NOMO-1 treated with dmso at 0.1 percent for 144 hours (cell line): Measurements from ENCODE around the gene SLC25A17.
"Not testable (repeated sequence)": the region's sequence is repeated elsewhere in the genome, so short reads cannot be mapped to it uniquely, and the experiment has no call there.

ENCODE experiments used
- DNase-seq: peaks from one replicate; lab custom pipeline; 2025; ENCODE audit not compliant: unreplicated experiment; lab: John Stamatoyannopoulos, UW

The SLC25A17 gene, protein sequence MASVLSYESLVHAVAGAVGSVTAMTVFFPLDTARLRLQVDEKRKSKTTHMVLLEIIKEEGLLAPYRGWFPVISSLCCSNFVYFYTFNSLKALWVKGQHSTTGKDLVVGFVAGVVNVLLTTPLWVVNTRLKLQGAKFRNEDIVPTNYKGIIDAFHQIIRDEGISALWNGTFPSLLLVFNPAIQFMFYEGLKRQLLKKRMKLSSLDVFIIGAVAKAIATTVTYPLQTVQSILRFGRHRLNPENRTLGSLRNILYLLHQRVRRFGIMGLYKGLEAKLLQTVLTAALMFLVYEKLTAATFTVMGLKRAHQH

DNA sequence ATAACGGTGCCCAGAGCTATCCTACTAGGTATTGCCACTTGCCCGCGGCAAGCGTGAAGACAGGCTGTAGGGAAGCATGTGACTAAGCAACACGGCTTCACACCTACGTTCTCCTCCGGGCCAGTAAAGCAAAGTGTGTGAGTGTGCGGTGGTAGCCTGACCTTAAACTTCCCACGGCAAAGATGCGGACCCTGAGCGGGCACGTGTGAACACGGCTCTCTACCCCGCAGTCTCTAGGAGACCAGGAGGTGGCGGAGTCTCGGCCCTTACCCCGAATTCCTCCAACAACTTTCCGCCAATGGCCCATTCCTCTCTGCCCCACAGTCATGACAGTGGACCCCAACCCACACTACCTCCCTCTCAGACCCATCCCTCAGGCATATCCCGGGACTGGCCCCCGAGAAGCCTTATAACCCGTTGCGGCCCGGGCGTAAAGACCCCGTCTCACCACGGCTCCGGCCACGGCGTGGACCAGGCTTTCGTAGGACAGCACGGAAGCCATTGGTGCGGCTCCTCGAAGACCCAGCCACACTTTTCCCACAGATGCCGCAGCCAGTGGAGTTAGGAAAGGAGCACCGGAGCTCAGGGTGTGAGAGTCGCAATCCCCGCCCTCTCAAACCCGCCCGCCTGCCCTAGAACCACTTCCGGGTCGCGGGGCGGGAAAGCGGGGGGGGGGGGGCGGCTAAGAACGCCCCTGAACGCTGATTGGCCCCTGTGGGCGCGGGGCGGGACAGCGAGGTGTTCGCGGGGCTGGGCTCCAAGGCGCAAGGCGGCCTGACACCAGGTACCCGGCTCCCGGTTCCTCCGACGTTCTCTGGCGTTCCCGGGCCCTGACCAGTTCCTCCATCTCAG, at the start of gene SLC25A17:
Gene SLC25A17 (minus strand): TSS at position 600 of the 852 bp plus-strand sequence. CDS start 98 bp downstream, at position 502.
- peak; percentile 69 for DNase-seq

DNA sequence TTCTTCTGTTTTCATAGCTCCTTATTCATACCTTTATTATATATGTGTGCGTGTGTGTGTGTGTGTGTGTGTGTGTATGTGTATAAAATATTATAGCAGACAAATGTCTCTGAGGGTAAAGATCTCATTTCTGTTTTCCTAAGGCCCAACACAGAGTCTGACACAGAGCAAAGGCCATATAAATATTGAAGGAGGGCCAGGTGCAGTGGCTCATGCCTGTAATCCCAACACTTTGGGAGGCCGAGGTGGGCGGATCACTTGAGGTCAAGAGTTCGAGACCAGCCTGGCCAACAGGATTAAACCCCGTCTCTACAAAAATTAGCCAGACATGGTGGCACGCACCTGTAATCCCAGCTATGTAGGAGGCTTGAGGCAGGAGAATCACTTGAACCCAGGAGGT, 49.2 kb upstream of the SLC25A17 start:
- not testable (repeated sequence) for DNase-seq

DNA sequence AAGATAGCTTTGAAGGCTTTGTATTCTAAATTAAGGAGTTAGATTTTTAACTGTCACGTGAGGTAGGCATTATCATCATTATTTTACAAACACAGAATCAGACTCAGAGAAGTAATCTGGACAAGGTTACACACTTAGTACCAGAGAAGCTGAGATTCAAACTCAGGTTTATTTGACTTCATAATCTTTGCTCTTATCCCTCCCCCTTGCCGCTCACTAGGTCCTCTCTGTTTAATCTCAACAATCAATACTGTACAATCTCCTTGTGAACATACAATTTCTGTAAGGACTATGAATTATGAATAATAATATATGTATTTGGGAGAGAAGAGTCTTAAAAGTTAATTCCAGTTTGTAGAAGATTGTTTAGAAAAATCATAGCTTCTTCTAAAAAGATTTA, 48.0 kb upstream of the SLC25A17 start:
- no peak for DNase-seq

DNA sequence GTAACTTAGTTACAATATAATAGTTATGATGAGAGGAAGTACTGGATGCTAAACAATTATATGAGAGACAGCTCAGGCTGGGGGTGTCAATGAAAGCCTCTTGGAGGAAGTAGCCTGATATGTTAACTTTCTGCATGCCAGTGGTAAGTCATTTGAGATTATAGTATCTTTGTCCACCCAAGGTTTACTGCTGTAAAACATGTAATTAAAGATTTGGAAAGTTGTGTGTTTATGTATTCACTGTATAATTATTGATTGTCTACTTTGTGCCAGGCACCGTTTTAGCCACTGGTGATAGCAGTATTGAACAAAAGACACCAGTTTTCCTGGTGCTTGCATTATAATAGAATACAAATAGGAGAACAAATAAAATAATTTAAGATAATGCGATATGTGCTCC, 43.4 kb upstream of the SLC25A17 start:
- no peak for DNase-seq

DNA sequence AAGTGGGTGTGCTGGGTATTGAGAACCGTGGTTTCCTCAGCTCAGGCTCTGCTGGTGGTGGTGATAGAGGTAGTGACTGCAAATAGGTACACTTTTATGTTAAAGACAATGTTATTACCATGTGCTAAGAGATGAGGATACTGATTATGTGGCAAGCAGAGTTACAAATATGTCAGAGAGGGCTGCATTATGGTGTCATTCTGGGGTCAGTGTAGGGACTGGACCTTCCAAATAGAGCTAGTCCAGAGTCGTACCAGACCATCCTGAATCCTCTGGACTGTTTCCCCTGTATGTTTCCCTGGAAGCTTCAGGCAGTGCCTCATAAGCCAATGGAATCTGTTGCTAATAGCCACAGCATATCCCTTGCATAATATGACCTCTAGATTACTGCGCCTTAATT, 42.9 kb upstream of the SLC25A17 start, which contains the start of gene DNAJB7:
Gene DNAJB7 (minus strand): TSS at position 101 of the 400 bp plus-strand sequence. CDS start 119 bp downstream, outside the sequence.
- DNase-seq: no peak

DNA sequence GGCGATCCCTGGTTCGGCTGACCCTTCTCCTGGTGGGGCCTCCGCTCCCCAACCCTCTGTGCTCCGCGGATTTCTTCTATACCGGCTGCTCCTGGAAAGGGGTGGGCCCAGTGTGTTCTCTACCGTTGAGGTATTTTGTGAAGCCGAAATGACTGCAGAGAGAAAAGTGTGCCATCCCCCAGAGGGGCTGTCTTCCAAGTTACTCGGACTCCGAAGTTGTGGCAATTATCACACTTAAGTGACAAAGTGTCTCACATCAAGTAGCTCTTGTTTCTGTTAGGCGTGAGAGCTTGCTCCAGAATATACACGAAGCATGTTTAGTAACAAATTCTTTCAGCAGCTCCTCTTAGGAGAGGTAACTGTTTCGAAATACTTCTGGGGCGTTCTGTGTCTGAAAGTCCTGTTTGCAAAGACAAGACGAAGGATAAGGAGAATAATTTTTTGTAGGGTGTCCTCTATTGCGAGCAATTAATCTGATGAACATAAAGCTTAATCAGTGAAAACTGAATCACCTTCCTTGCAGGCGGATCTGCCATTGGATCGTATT, 38.2 kb upstream of the SLC25A17 start:
- DNase-seq: no peak

DNA sequence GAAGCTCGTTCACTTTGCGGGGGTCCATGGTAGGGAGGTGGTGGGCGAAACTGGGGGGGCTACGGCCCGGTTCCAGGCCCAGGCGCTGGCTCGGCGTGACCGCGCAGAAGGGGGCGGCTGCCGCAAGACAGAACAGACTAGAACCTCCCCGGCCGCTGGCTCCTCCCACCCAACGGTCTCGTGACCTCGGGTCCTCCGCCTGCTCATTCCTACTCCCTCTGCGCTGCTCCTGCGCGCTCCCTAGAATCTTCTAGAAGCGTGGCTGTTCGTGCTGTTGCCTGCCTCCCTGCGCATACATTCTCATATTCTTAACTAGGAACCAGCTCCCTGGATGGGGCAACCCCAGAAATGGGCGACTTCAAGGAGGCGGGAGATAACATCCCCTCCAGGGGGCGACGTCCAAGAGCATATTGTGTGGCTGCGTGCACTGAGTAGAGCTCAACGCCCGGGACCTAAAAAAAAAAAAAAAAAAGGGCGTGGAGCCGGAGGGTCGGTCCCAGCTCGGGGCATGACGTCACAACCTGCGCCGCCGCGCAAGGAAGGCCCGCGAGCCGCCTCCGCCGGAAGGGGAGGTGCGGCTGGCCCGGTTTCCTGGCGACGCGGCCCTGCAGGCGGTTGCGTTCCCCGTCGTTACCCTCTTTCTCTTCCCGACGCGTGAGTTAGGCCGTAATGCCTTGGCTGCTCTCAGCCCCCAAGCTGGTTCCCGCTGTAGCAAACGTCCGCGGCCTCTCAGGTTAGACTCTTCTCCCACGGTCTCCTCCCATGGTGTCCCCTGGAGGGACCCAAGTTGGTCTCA, 37.6 kb upstream of the SLC25A17 start, which contains the start of the genes ST13 and XPNPEP3:
Gene ST13 (minus strand): TSS at position 127 of the 796 bp plus-strand sequence. CDS start 99 bp downstream, at position 28.
Gene XPNPEP3 (plus strand): TSS at position 636 of the 796 bp plus-strand sequence. CDS start 34 bp downstream, at position 670.
- peak; percentile 93 for DNase-seq

DNA sequence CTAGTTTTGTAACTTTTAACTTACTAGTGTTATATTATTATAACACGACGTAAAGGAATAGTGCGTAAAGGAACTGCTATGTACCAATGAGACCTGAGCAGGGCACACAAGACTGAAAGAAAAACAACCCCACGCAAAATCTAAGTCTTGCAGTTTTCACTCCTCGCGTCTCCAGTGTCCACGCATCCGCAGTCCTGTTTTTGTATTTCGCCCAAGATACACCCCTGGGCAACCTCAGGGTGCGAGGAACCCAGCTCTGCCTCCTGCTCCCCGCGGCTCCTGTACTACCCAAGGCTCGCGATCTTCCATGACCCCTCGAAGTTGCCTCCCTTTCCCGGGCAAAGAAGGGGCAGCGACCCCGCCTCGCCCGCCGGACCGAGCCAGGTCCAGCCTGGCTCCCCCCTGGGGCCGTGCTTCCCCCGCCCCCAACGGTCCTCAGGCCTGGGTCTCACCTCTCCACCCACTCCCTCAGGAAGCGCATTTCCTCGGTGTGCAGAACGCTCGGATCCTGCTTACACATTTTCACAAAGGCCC, 36.9 kb upstream of the SLC25A17 start:
- no peak for DNase-seq

DNA sequence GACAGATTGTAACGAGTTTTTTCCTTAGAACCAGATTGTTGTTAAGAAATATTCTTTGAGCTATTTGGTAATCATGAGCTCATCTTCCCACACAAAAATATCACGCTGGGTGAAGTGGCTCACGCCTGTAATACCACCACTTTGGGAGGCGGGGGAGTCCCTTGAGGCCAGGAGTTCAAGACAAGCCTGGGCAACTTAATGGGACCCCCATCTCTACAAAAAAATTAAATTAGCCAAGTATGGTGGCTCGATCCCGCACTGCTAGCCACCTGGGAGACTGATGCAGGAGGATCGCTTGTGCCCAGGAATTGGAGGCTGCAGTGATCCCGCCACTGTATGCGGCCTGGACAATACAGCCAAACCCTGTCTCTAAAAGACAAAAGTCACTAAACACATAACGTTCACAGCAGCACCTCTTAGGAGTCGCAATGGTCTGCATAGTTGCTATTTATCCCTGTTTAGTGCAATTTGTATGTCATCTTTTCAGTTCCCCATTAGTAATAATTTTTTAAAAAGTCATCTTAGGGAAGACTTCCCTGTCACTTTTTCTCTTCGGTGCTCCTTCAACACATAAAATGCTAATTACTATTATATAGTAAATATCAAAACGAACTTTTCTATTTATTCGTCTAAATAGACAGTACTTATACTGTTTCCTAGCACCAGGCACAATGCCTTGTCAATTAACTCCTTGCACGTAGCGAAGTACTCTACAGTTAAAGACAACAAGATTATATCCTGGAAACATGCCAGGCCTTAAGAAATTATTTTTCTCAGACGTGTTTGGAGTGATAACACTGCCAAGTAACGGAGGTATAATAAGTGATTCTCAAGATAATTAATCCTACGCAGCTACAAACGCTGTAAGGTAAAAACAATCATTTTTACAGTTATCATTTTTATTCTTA, 36.2 kb upstream of the SLC25A17 start:
- no peak for DNase-seq

DNA sequence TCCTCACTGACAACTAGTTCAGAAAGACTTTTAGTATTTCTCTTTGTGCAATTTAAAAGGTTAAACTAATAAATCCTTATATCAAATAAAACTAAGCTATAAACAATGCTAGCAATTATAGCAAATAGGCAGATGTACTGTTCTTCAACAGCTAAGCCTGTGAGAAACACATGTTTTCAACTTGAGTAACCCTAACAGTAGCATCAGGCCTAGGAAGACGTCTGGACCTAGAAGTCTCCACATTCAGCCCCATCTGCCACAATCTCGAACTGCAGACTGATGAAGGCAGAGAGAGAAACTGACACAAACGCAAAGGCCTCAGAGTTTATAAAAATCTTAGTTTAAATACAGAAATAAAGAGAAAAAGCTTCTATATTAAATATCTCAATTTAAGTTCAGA, 34.8 kb upstream of the SLC25A17 start:
- no peak for DNase-seq

DNA sequence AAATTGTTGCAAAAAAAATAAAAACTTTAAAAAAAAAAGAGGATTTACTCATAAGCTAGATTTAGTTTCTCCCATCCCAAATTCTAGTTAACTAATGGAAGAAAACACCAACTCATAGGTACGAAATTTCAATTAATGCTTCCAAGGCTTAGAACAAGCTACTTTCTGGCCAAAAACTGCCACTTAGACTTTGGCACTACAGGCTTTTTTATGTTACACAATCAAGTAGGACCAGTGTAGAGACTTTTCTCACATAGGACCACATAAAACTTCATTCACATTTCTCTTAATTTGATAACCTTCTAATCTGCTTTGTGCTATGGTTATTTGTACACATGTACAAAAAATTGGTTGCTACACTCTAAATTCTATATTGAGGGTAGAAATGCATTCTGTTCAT, 34.2 kb upstream of the SLC25A17 start:
- no peak for DNase-seq

DNA sequence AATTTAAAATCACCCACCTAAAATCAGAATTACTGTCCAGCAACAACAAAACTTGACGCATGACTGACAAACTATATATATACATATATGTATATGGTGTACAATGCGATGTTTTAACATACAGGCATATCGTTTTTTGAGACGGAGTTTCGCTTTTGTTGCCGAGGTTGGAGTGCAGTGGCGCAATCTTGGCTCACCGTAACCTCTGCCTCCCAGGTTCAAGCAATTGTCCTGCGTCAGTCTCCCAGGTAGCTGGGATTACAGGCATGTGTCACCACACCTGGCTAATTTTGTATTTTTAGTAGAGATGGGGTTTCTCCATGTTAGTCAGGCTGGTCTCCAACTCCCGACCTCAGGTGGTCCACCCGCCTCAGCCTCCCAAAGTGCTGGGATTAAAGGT, 26.7 kb upstream of the SLC25A17 start:
- not testable (repeated sequence) for DNase-seq

DNA sequence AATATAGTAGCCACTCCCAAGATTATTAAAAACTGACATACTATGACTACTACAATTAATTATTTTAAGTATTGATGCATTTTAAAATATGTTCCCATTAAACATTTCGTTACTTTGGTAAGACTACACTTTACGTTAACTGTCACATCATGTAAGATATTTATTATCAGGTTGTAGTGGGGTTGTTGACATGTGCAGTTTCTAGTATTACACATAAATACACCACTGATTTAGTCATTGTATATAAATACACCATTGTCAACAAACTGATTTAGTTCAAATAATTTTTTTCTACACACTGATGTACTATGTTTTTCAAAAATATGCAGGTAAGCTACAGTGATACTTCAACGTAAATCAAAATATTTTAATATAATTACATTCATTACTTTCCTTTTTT, 25.8 kb upstream of the SLC25A17 start:
- no peak for DNase-seq

DNA sequence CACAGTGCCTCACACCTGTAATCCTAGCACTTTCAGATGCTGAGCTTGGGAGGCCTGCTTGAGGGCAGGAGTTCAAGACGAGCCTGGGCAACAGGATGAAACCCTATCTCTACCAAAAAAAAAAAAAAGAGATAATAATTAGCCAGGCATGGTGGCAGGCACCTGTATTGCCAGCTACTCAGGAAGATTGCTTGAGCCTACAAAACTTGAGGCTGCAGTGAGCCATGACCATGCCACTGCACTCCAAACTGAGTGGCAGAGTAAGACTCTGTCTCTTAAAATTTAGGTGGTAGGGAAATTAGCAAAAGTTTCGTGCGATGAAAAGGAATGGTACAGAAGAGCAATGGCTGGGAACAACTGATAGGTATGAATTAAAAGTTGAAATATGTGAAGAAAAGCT, 19.3 kb upstream of the SLC25A17 start:
- no peak for DNase-seq

DNA sequence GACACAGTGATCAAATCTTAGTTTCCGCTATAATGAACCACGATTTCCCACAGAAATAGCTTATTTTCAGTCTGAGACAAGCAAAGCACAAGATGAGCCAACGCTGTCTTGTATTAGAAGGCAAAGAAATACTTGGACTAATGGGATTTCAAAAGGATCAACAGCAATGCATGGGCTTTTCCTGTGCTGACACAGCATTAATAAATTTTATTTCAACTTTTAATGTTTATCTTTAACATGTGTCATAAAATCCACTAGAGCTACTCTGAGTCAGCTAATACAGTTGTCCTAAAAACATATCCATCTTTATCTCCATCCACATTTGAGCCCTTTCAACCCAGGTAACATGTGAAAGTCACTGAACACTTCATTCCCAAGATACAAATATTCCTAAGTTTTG, 15.5 kb upstream of the SLC25A17 start:
- DNase-seq: no peak

DNA sequence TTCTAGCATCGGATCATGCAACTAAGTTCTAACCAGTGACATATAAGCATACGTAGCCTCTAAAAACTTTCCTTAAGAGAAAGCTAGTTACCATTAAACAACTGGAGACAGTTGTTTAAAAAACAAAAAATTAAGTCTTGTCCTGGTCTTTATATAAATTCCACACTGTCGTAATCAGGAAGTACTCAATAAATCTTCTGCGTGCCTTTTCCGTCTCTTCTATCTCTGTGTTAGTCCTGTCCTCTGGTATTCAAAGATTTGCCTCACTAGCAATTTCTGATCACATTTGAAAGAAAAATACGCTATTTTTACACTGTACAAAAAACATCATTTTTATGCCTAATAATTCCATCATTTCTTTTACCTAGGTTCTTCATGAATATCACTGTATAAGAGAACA, 10.0 kb upstream of the SLC25A17 start:
- DNase-seq: no peak

DNA sequence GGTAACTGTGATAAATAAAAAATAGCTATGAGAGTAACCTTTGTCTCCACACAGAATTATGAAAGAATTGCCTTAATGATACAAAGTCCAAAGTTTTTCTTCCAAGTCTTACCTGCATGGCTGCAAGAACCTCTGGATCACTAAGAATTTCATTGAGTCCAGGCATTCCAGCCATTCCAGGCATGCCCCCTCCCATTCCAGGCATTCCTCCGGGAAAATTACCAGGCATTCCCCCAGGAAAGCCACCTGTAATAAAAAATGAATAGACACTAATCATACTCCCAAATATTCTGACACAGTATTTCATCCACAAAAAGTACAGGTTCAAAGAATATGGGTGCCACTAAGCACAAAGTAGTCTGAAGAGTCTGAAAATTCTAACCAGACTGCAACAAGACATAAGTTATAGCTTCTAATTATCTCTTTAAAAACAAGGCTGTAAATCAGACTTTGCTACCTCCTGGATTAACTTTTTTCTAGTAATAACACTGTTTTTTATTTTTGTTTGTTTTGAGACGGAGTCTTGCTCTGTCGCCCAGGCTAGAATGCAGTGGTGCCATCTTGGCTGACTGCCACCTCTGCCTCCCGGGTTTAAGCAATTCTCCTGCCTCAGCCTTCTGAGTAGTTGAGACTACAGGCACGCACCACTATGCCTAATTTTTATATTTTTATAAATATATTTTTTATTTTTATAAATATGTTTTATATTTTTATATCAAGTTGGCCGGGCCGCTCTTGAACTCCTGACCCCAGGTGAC, 8.0 kb upstream of the SLC25A17 start:
- DNase-seq: no peak

DNA sequence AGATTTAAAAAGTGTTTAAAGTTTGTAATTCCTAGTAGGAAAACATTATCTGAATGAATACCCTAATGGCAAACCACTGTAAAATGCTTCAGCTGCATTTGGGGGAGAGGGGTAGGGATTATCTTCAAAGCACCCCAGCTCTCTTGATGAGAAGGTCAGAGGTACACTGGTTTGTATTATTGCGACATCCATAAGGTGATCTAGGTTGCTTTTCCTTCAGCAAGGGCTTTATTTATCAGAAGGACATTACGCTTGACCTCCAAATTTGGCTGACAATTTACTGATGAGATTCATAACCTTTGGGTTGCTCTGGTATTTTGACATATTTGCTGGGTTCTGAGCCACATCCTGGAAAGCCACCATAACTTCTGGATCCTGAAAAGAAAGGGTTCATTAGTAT, 7.1 kb upstream of the SLC25A17 start:
- not testable (repeated sequence) for DNase-seq

DNA sequence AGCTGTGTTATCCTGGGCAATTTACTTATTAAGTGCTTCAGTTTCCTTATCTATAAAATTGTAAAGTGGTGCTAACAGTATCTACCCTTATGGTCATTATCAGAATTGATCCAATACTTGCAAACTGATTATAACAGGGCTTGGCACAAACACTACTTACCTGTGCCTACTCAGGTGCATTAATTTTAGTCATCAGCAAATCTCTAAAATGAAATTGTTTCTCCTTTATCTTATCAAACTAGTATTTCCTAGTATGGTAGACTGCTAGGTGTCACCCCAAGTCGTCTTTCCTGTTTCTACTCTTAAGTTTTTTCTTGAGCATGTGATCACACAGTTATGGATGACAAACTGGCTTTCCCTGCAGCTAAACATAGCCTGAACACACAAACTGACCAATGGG, 4.3 kb upstream of the SLC25A17 start:
- no peak for DNase-seq
